Measurements from ENCODE around the gene ZDHHC19.

ZDHHC19 gene

DNA sequence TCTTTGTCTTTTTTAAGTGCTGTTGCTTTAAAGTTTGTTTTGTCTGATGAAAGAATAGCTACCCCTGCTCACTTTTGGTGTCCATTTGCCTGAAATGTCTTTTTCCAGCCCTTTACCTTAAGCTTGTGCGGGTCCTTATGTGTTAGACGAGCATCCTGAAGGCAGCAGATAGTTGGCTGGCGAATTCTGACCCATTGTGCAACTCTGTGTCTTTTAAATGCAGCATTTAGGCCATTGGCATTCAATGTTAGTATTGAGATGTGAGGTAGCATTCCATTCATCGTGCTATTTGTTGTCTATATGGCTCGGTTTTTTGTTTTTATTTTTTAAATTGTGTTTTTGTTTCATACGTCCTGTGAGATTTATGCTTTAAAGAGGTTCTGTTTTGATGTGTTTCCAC is 55.0 kb downstream of the ZDHHC19 start:
- TF ChIP-seq TAF1 (IDR thresholded peaks at IDR 0.05; ENCODE audit: borderline replicate concordance, insufficient read depth, low read length) (no peak), SIN3A (IDR thresholded peaks at IDR 0.05; ENCODE audit: borderline replicate concordance, insufficient read depth, low read length) (no peak), POLR2AphosphoS5 (IDR thresholded peaks at IDR 0.05; ENCODE audit: low read depth, low read length) (no peak), FOXP2 (optimal IDR thresholded peaks at IDR 0.05; ENCODE audit: borderline replicate concordance, extremely low read depth, extremely low read length, insufficient read depth) (no peak)
- TF ChIP-seq, protein P1, sequence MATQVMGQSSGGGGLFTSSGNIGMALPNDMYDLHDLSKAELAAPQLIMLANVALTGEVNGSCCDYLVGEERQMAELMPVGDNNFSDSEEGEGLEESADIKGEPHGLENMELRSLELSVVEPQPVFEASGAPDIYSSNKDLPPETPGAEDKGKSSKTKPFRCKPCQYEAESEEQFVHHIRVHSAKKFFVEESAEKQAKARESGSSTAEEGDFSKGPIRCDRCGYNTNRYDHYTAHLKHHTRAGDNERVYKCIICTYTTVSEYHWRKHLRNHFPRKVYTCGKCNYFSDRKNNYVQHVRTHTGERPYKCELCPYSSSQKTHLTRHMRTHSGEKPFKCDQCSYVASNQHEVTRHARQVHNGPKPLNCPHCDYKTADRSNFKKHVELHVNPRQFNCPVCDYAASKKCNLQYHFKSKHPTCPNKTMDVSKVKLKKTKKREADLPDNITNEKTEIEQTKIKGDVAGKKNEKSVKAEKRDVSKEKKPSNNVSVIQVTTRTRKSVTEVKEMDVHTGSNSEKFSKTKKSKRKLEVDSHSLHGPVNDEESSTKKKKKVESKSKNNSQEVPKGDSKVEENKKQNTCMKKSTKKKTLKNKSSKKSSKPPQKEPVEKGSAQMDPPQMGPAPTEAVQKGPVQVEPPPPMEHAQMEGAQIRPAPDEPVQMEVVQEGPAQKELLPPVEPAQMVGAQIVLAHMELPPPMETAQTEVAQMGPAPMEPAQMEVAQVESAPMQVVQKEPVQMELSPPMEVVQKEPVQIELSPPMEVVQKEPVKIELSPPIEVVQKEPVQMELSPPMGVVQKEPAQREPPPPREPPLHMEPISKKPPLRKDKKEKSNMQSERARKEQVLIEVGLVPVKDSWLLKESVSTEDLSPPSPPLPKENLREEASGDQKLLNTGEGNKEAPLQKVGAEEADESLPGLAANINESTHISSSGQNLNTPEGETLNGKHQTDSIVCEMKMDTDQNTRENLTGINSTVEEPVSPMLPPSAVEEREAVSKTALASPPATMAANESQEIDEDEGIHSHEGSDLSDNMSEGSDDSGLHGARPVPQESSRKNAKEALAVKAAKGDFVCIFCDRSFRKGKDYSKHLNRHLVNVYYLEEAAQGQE (IDR thresholded peaks at IDR 0.05; ENCODE audit: insufficient read depth in 1 of 2, low read depth in 2 of 2, low read length in 2 of 2): no peak

DNA sequence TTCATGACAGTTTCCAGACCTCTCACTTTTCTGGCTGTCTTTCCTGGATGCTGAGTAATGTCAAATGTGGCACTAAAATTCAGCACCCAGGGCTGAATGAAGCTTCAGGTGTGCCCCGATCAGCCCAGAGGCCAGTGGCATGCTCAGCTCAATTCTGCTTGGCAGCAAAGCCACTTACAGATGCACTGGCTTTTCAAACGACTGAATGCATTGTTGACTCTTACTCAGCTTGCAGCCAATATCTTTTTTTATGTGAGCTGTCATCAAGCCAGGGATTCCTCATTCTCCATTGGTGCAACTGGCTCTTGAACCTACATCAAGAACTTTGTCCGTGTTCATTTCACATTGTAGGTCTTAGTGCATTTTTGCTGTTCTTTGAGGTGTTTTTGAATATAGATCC is 60.7 kb downstream of the ZDHHC19 start:
- no peak for TF ChIP-seq POLR2AphosphoS5 (IDR thresholded peaks at IDR 0.05; ENCODE audit: low read depth, low read length)
- TF ChIP-seq, protein P1 (IDR thresholded peaks at IDR 0.05; ENCODE audit: insufficient read depth in 1 of 2, low read depth in 2 of 2, low read length in 2 of 2): no peak
- TF ChIP-seq FOXP2 (optimal IDR thresholded peaks at IDR 0.05; ENCODE audit: borderline replicate concordance, extremely low read depth, extremely low read length, insufficient read depth): no peak
- no peak for TF ChIP-seq TAF1 (IDR thresholded peaks at IDR 0.05; ENCODE audit: borderline replicate concordance, insufficient read depth, low read length)
- no peak for TF ChIP-seq SIN3A (IDR thresholded peaks at IDR 0.05; ENCODE audit: borderline replicate concordance, insufficient read depth, low read length)

DNA sequence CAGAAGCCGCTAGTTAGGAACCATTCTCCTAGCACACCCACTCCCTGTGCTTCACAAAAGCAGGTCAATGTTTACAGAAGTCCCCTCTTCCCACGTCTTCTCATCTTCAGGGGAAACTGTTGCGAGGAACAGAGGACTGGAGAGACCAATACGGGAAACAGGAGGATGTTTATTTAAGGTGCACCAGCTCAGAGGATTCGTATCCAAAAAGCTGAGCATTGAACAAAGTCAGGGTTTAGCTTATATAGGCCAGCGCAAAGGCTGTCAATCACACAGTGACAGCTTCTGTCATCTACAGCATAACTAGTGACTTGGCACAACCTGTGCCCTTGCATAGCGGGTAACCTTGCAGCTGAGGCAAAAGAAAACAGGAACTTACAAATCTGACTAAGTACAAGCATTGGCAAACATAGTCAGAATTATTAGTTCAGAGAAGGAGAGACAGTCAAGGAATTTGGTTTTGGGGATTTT is 61.3 kb downstream of the ZDHHC19 start:
- TF ChIP-seq SIN3A (IDR thresholded peaks at IDR 0.05; ENCODE audit: borderline replicate concordance, insufficient read depth, low read length) (no peak), FOXP2 (optimal IDR thresholded peaks at IDR 0.05; ENCODE audit: borderline replicate concordance, extremely low read depth, extremely low read length, insufficient read depth) (no peak), POLR2AphosphoS5 (IDR thresholded peaks at IDR 0.05; ENCODE audit: low read depth, low read length) (no peak), TAF1 (IDR thresholded peaks at IDR 0.05; ENCODE audit: borderline replicate concordance, insufficient read depth, low read length) (no peak)
- TF ChIP-seq, protein P1 (IDR thresholded peaks at IDR 0.05; ENCODE audit: insufficient read depth in 1 of 2, low read depth in 2 of 2, low read length in 2 of 2): no peak

DNA sequence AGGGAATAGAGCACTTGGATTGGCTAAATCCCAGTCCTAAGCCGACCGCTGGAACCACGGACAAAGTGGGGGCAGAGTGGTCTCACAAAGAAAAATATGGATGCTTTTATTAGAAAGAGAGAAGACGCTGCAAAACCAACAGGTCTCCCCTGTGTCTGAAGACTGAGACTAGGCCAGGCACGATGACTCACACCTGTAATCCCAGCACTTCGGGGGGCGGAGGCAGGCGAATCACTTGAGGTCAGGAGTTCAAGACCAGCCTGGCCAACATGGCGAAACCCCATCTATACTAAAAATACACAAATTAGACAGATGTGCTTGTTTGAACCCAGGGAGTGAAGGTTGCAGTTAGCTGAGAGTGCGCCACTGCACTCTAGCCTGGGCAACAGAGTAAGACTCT is 61.8 kb downstream of the ZDHHC19 start:
- TF ChIP-seq SIN3A (IDR thresholded peaks at IDR 0.05; ENCODE audit: borderline replicate concordance, insufficient read depth, low read length) (no peak), FOXP2 (optimal IDR thresholded peaks at IDR 0.05; ENCODE audit: borderline replicate concordance, extremely low read depth, extremely low read length, insufficient read depth) (no peak), TAF1 (IDR thresholded peaks at IDR 0.05; ENCODE audit: borderline replicate concordance, insufficient read depth, low read length) (no peak), POLR2AphosphoS5 (IDR thresholded peaks at IDR 0.05; ENCODE audit: low read depth, low read length) (no peak)
- TF ChIP-seq, protein P1 (IDR thresholded peaks at IDR 0.05; ENCODE audit: insufficient read depth in 1 of 2, low read depth in 2 of 2, low read length in 2 of 2): no peak

All from PFSK-1 (cell line).